GM18499 (cell line): Measurements from ENCODE around the gene SCAF4.

Source experiments
- ATAC-seq: cut with Tn5 transposase; IDR thresholded peaks from one replicate; pipeline ENCODE4 v1.9.1; 2021; ENCODE audit warnings: moderate number of reproducible peaks; ENCODE audit not compliant: insufficient read depth, unreplicated experiment

The SCAF4 gene

GRCh38 chr21:31714741-31715365, 17.1 kb downstream of the SCAF4 start:
- ATAC-seq = no peak

- ATAC-seq = no peak
These were observed 17.8 kb downstream of the SCAF4 start for GRCh38 chr21:31713973-31714740.

- no peak for ATAC-seq
These were observed 18.8 kb downstream of the SCAF4 start for GRCh38 chr21:31713115-31713514.

- no peak for ATAC-seq
These were observed 20.1 kb downstream of the SCAF4 start for GRCh38 chr21:31711745-31712285.

GRCh38 chr21:31711326-31711725, 20.6 kb downstream of the SCAF4 start:
- no peak for ATAC-seq

GRCh38 chr21:31710586-31710985, 21.3 kb downstream of the SCAF4 start:
- no peak for ATAC-seq

GRCh38 chr21:31708541-31708940, 23.4 kb downstream of the SCAF4 start:
- ATAC-seq = no peak

- ATAC-seq = no peak
These were observed 24.4 kb downstream of the SCAF4 start for GRCh38 chr21:31707499-31707898.

GRCh38 chr21:31706562-31706961, 25.4 kb downstream of the SCAF4 start:
- ATAC-seq = no peak

- ATAC-seq = no peak
These were observed 31.9 kb downstream of the SCAF4 start for GRCh38 chr21:31700040-31700439.

GRCh38 chr21:31698461-31698860, 33.5 kb downstream of the SCAF4 start:
- ATAC-seq = no peak

- ATAC-seq = no peak
These were observed 35.5 kb downstream of the SCAF4 start for GRCh38 chr21:31696424-31696823.

GRCh38 chr21:31693222-31693621, 38.7 kb downstream of the SCAF4 start:
- ATAC-seq = no peak

GRCh38 chr21:31688603-31689368, 43.1 kb downstream of the SCAF4 start:
- ATAC-seq = no peak

GRCh38 chr21:31687108-31687507, 44.8 kb downstream of the SCAF4 start:
- ATAC-seq = no peak

- no peak for ATAC-seq
These were observed 45.5 kb downstream of the SCAF4 start for GRCh38 chr21:31686272-31686915.

GRCh38 chr21:31684918-31685317, 47.0 kb downstream of the SCAF4 start:
- ATAC-seq = no peak

GRCh38 chr21:31683029-31683428, 48.9 kb downstream of the SCAF4 start:
- ATAC-seq = no peak

- no peak for ATAC-seq
These were observed 49.3 kb downstream of the SCAF4 start for GRCh38 chr21:31682620-31683019.

GRCh38 chr21:31678478-31678877, 53.4 kb downstream of the SCAF4 start:
- ATAC-seq = no peak
